Esophagus muscularis mucosa (tissue), 4 donors: ENCODE measurements around the gene ST7L. TPM values are rescaled to one million over a fixed set of nuclear protein-coding genes. Genes with fewer than 3 reads are reported as not detected.
"Not testable (repeated sequence)": the region's sequence is repeated elsewhere in the genome, so short reads cannot be mapped to it uniquely, and the experiment has no call there.

ENCODE experiments used
- DNase-seq: peaks from one replicate; pipeline ENCODE4 v3.0.0-alpha.2; 2017; ENCODE audit errors: extremely low spot score
- H3K27ac ChIP-seq, 4 donors: fragments of 200-600 bp; sonication (generic); replicated peaks in 1 of 4; 1 replicate in 3 of 4; 2 replicates in 1 of 4; pipeline ENCODE4 v1.5.1; 2016 to 2019; ENCODE audit warnings: mild to moderate bottlenecking in 1 of 4
- H3K27me3 ChIP-seq, 4 donors: fragments of 200-600 bp; sonication (generic); one replicate each; pipeline versions ENCODE4 v1.5.1 to v1.6.0; 2016 to 2019
- H3K36me3 ChIP-seq, 4 donors: fragments of 200-600 bp; sonication (generic); one replicate each; pipeline ENCODE4 v1.5.1; 2016 to 2019
- H3K4me1 ChIP-seq, 4 donors: fragments of 200-600 bp; sonication (generic); one replicate each; pipeline ENCODE4 v1.5.1; 2016 to 2019
- H3K4me3 ChIP-seq, 4 donors: fragments of 200-600 bp; sonication (generic); 1 replicate in 2 of 4; 2 replicates in 2 of 4; pipeline ENCODE4 v1.5.1; 2016 to 2019; ENCODE audit warnings: mild to moderate bottlenecking in 4 of 4, moderate library complexity in 1 of 4
- H3K9me3 ChIP-seq, 4 donors: fragments of 200-600 bp; sonication (generic); 1 replicate in 3 of 4; 2 replicates in 1 of 4; pipeline ENCODE4 v1.5.1; 2016 to 2019
- EP300 ChIP-seq: sonication (generic); formaldehyde crosslinking; IDR thresholded peaks from one replicate; pipeline ENCODE4 v1.6.1; 2017; ENCODE audit warnings: antibody characterized with exemption
- POLR2A ChIP-seq: fragments of 450-650 bp; IDR thresholded peaks from one replicate; pipeline ENCODE4 v1.6.1; 2017; ENCODE audit warnings: antibody characterized with exemption, moderate library complexity, mild to moderate bottlenecking, low read depth
- POLR2AphosphoS5 ChIP-seq, 2 donors: sonication (generic); formaldehyde crosslinking; IDR thresholded peaks; one replicate each; pipeline ENCODE4 v1.6.1; 2017; ENCODE audit warnings: antibody characterized with exemption in 2 of 2
- WGBS: methylation state at CpG from one replicate; pipeline ENCODE4 v1.1.5; 2018; 5-methylcytosine and 5-hydroxymethylcytosine counted together
- intact Hi-C: fragments of 100-400 bp; cut with DNase I; formaldehyde crosslinking; loops from one replicate; pipeline ENCODE4 v1.15.1; 2023
- total RNA-seq, 4 donors: library from RNA; depleted of rRNA; stranded (reverse); fragments of >200 nt; gene quantifications; one replicate each; pipeline versions ENCODE4 v1.1.0 to v1.2.1, GENCODE V29; 2016
- TF ChIP-seq, protein P1 (sequence below), 3 experiments: fragments of 200-600 bp in 2 of 3; fragments of 450-650 bp in 1 of 3; sonication (generic) in 2 of 3; IDR thresholded peaks; one replicate each; pipeline ENCODE4 v1.5.1; 2017 to 2019; ENCODE audit warnings: antibody characterized with exemption in 3 of 3, mild to moderate bottlenecking in 2 of 3, moderate library complexity in 1 of 3

The ST7L gene
- total RNA-seq, 4 donors from 2014 or later = 12.9 to 23.0 (median 21.0) TPM

DNA sequence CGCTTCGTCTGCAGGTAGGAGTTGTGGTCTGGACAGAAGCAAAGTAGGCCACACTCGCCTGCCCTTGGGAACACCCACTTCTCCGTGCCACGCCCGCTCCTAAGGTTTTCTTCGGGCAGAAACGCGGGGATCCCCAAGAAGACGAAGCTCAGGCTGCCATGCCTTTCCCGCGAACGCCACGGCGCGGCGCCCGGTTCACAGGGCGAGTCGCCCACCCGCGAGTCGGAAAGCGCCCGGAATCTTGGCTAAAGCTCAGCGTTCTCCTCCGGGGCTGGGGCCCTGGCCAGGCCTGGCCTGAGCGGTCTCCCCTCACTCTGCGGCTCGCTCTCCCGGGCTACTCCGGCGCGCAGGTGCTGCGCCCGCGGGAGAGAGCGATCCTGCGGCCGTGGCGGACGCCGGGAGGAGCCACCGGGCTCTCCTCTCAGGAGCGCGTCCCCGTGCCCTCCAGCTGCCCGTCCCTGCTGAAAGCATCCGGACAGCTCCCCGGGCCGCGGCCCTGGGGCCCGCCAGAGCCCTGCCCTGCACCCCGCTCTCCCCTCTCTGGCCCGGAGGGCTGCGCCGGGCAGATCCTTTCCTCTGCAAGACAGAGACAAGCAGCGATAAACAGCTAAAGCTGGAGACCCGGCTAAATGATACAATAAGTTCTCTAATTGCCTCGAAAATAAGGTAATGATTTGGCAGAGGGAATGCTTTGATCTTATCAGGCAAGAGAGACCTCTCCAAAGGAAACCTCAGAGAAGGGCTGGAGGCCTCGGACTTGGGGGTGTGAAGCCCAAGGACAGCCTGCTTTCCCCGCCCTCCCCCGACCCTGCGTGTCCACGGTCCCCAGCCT, 116.9 kb downstream of the ST7L start:
- intact Hi-C loops = no loop called here
- Histone ChIP-seq H3K4me3 (peak overlapping the region; percentile 54 to 65 (median 58)), H3K36me3 (no peaks in the 10 kb centered on the region), H3K27me3 (peaks cover 0 to 31% (median 0%) of the 10 kb centered on the region in 4 donors), H3K27ac (peak overlapping the region in 3 of 4 donors; percentile 16 to 37 (median 36)), H3K4me1 (peaks cover 13 to 27% (median 16%) of the 10 kb centered on the region in 4 donors), H3K9me3 (no peaks in the 10 kb centered on the region)
- TF ChIP-seq POLR2A = no peak
- TF ChIP-seq EP300 = no peak
- peak; percentile 9 to 55 for TF ChIP-seq POLR2AphosphoS5 (IDR thresholded peaks at IDR 0.05)
- TF ChIP-seq, protein P1, sequence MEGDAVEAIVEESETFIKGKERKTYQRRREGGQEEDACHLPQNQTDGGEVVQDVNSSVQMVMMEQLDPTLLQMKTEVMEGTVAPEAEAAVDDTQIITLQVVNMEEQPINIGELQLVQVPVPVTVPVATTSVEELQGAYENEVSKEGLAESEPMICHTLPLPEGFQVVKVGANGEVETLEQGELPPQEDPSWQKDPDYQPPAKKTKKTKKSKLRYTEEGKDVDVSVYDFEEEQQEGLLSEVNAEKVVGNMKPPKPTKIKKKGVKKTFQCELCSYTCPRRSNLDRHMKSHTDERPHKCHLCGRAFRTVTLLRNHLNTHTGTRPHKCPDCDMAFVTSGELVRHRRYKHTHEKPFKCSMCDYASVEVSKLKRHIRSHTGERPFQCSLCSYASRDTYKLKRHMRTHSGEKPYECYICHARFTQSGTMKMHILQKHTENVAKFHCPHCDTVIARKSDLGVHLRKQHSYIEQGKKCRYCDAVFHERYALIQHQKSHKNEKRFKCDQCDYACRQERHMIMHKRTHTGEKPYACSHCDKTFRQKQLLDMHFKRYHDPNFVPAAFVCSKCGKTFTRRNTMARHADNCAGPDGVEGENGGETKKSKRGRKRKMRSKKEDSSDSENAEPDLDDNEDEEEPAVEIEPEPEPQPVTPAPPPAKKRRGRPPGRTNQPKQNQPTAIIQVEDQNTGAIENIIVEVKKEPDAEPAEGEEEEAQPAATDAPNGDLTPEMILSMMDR (IDR thresholded peaks at IDR 0.05) = peak; percentile 57 to 73 (median 57)
- no peak for DNase-seq
- WGBS = 8% methylated on average over 16 of the region's 65 CpGs

DNA sequence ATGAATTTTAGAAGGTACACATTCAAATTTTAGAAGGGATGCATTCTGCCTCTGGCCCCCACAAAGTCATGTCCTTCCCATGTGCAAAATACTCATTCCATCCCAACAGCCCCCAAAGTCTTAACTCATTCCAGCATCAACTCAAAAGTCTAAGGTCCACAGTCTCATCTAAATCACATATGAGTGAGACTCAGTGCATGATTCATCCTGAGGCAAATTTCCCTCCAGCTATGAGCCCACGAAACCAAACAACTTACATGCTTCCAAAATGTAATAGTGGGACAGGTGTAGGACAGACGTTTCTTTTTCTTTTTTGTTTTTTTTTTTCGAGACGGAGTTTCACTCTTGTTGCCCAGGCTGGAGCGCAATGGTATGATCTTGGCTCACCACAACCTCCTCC, 122.7 kb downstream of the ST7L start:
- Histone ChIP-seq H3K27ac (no peak overlapping the region), H3K9me3 (no peaks in the 10 kb centered on the region), H3K27me3 (no peaks in the 10 kb centered on the region), H3K4me3 (no peak overlapping the region), H3K4me1 (peaks cover 0 to under 1% (median 0%) of the 10 kb centered on the region in 4 donors), H3K36me3 (no peaks in the 10 kb centered on the region)
- intact Hi-C loops = no loop called here
- WGBS = 78% methylated on average over 5 of the region's 5 CpGs
- no peak for TF ChIP-seq POLR2AphosphoS5 (IDR thresholded peaks at IDR 0.05)
- TF ChIP-seq, protein P1 (IDR thresholded peaks at IDR 0.05) = no peak
- no peak for TF ChIP-seq POLR2A
- no peak for TF ChIP-seq EP300
- no peak for DNase-seq

DNA sequence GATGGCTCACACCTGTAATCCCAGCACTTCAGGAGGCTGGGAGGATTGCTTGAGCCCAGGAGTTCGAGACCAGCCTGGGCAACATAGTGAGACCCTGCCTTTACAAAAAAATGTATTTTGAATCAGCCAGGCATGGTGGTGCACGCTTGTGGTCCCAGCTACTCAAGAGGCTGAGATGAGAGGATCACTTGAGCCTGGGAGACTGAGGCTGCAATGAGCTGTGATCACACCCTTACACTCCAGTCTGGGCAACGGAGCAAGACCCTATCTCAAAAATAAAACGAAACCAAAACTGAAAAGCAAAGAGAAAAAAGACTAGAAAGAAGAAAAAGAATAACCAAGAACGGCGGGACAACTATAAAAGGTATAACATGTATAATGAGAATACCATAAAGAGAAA, 125.6 kb downstream of the ST7L start:
- no peak overlapping the region for H3K27ac ChIP-seq
- no peaks in the 10 kb centered on the region for H3K9me3 ChIP-seq
- intact Hi-C loops = no loop called here
- 95% methylated on average over 6 of the region's 6 CpGs for WGBS
- H3K4me3 ChIP-seq = no peak overlapping the region
- no peaks in the 10 kb centered on the region for H3K4me1 ChIP-seq
- no peaks in the 10 kb centered on the region for H3K36me3 ChIP-seq
- no peak for TF ChIP-seq EP300
- DNase-seq = no peak
- H3K27me3 ChIP-seq = no peaks in the 10 kb centered on the region

DNA sequence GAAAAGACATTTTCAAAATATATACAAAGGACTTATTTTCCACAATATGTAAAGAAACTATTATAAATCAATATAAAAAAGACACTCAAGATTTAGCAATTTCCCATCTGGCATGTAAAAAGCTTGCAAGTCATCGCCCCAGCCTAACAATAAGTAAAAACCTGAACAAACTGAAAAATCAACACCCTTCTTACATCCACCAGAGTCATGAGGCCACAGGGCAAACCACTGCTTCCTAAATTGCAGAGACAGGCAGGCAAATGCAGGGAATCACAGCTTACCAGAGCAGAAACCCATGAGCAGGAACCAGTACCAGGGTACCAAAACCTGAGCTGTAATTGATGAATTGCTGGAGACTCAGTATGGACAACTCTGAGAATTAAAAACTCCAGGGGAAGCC, 126.9 kb downstream of the ST7L start:
- no peaks in the 10 kb centered on the region for H3K4me1 ChIP-seq
- no peak overlapping the region for H3K27ac ChIP-seq
- intact Hi-C loops = no loop called here
- 95% methylated on average over 1 of the region's 1 CpG for WGBS
- no peaks in the 10 kb centered on the region for H3K9me3 ChIP-seq
- H3K27me3 ChIP-seq = no peaks in the 10 kb centered on the region
- no peaks in the 10 kb centered on the region for H3K36me3 ChIP-seq
- DNase-seq = no peak
- no peak overlapping the region for H3K4me3 ChIP-seq
- TF ChIP-seq EP300 (no peak), POLR2AphosphoS5 (IDR thresholded peaks at IDR 0.05) (no peak), POLR2A (no peak)
- TF ChIP-seq, protein P1 (IDR thresholded peaks at IDR 0.05) = no peak

DNA sequence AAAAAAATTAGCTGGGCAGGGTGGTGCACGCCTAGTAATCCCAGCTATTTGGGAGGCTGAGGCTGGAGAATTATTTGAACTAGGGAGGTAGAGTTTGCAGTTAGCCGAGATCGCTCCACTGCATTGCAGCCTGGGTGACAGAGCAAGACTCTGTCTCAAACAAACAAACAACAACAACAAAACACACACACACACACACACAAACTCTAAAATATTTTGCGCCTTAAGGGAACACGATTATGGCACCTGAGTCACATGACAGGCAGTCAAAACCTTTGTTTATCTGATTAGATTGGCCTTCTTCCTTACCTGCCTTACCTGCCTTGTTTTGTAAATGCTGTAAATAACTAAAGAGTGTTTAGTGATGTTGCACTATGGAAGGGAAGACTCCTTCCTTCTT, 130.8 kb downstream of the ST7L start:
- no peaks in the 10 kb centered on the region for H3K27me3 ChIP-seq
- no peak overlapping the region for H3K4me3 ChIP-seq
- TF ChIP-seq, protein P1 (IDR thresholded peaks at IDR 0.05) = no peak
- TF ChIP-seq EP300 = no peak
- TF ChIP-seq POLR2AphosphoS5 (IDR thresholded peaks at IDR 0.05) = no peak
- TF ChIP-seq POLR2A = no peak
- no peaks in the 10 kb centered on the region for H3K4me1 ChIP-seq
- no peaks in the 10 kb centered on the region for H3K9me3 ChIP-seq
- no peak overlapping the region for H3K27ac ChIP-seq
- no peaks in the 10 kb centered on the region for H3K36me3 ChIP-seq
- DNase-seq = no peak
- intact Hi-C loops = no loop called here
- 97% methylated on average over 5 of the region's 5 CpGs for WGBS

DNA sequence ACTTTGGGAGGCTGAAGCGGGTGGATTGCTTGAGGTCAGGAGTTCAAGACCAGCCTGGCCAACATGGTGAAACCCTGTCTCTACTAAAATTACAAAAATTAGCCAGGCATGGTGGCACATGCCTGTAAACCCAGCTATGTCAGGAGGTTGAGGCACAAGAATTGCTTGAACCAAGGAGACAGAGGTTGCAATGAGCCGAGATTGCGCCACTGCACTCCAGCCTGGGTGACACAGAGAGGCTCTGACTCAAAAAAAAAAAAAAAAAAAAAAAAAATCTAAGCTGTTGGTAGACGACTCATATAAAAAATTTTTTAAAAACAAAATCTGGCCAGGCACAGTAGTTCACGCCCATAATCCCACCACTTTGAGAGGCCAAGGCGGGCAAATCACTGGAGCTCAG, 131.3 kb downstream of the ST7L start:
- DNase-seq, H3K27me3 ChIP-seq, H3K4me3 ChIP-seq, H3K4me1 ChIP-seq, H3K9me3 ChIP-seq, H3K27ac ChIP-seq, H3K36me3 ChIP-seq, intact Hi-C loops: not testable (repeated sequence)
- 94% methylated on average over 6 of the region's 6 CpGs for WGBS

DNA sequence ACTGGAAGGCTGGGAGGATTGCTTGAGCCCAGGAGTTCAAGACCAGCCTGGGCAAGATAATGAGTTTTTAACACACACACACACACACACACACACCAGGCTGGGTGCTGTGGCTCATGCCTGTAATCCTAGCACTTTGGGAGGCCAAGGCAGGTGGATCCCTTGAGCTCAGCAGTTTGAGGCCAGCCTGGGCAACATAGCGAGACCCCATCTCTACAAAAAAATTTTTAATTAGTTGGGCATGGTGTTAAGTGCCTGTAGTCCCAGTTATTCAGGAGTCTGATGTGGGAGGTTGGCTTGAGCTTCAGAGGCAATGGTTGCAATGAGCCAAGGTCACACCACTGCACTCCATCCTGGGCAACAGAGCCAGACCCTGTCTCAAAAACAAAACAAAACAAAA, 132.9 kb downstream of the ST7L start:
- intact Hi-C loops, H3K27me3 ChIP-seq, H3K9me3 ChIP-seq, DNase-seq, H3K36me3 ChIP-seq, H3K27ac ChIP-seq, H3K4me3 ChIP-seq, H3K4me1 ChIP-seq: not testable (repeated sequence)
- 100% methylated on average over 1 of the region's 1 CpG for WGBS
